CD4-positive, CD25-positive, alpha-beta regulatory T cell (primary cell): ENCODE measurements around the gene UBE2L3. TPM values are rescaled to one million over a fixed set of nuclear protein-coding genes. Genes with fewer than 3 reads are reported as not detected.
A peak's percentile ranks its signal among the peaks of the same experiment; 100 is the strongest.

ENCODE experiments used
- ATAC-seq, 2 donors: fragments of 150-1000 bp; cut with Tn5 transposase; one replicate each; pipeline ENCODE4 v1.10.0; 2021; ENCODE audit warnings: low read depth in 2 of 2, moderate number of reproducible peaks in 2 of 2, moderate library complexity in 1 of 2
- DNase-seq, 3 donors: peaks; one replicate each; pipeline versions ENCODE4 v3.0.0 to v3.0.0-alpha.2; 2012 to 2022; ENCODE audit warnings: mixed read lengths in 1 of 3
- H3K27ac ChIP-seq: one replicate; pipeline ENCODE4 v1.7.0; 2013; ENCODE audit warnings: mild to moderate bottlenecking, low read length; ENCODE audit not compliant: insufficient read depth, poor library complexity, severe bottlenecking
- H3K27me3 ChIP-seq: one replicate; pipeline ENCODE4 v1.7.0; 2013; ENCODE audit warnings: low read length; ENCODE audit not compliant: control insufficient read depth, insufficient read depth
- H3K36me3 ChIP-seq: one replicate; pipeline ENCODE4 v1.7.0; 2013; ENCODE audit warnings: mild to moderate bottlenecking, low read length, moderate library complexity; ENCODE audit not compliant: control insufficient read depth, insufficient read depth
- H3K4me1 ChIP-seq: 2 replicates; pipeline ENCODE4 v1.7.0; 2013; ENCODE audit warnings: mild to moderate bottlenecking, low read length; ENCODE audit not compliant: insufficient read depth, control insufficient read depth, poor library complexity, severe bottlenecking
- H3K4me3 ChIP-seq: one replicate; pipeline ENCODE4 v1.7.0; 2013; ENCODE audit warnings: low read depth, mild to moderate bottlenecking, low read length, moderate library complexity
- H3K9me3 ChIP-seq, 2 experiments: 1 replicate in 1 of 2; 2 replicates in 1 of 2; pipeline ENCODE4 v1.7.0; 2013; ENCODE audit warnings: low read length in 2 of 2, mild to moderate bottlenecking in 1 of 2, moderate library complexity in 1 of 2; ENCODE audit not compliant: control insufficient read depth in 2 of 2
- H3K27ac Mint-ChIP-seq, 3 donors: one replicate each; pipeline ENCODE4 v1.8.0; 2020 to 2022; ENCODE audit warnings: mild to moderate bottlenecking in 3 of 3, mixed read lengths in 3 of 3, moderate library complexity in 2 of 3
- H3K27me3 Mint-ChIP-seq: one replicate; pipeline ENCODE4 v1.8.0; 2022; ENCODE audit warnings: mild to moderate bottlenecking, mixed read lengths
- H3K36me3 Mint-ChIP-seq: one replicate; pipeline ENCODE4 v1.8.0; 2020; ENCODE audit warnings: mixed read lengths
- H3K4me1 Mint-ChIP-seq, 4 donors: one replicate each; pipeline ENCODE4 v1.8.0; 2020 to 2022; ENCODE audit warnings: mixed read lengths in 4 of 4, mild to moderate bottlenecking in 1 of 4
- H3K4me3 Mint-ChIP-seq, 4 donors: one replicate each; pipeline ENCODE4 v1.8.0; 2020 to 2022; ENCODE audit warnings: mild to moderate bottlenecking in 4 of 4, mixed read lengths in 4 of 4, moderate library complexity in 3 of 4
- H3K9me3 Mint-ChIP-seq, 7 donors: one replicate each; pipeline ENCODE4 v1.8.0; 2020 to 2022; ENCODE audit warnings: mixed read lengths in 7 of 7, mild to moderate bottlenecking in 3 of 7, moderate library complexity in 2 of 7
- polyA plus RNA-seq, 4 donors: library from polyadenylated mRNA; unstranded; fragments of 300-500 nt; fragmentation: Illumina TruSeq; gene quantifications; one replicate each; pipeline ENCODE4 v1.2.3, GENCODE V29; 2021
- total RNA-seq: library from RNA; stranded (reverse); gene quantifications from one replicate; pipeline ENCODE4 v1.2.3, GENCODE V29; 2022

UBE2L3 gene
- total and polyA plus RNA-seq, 5 donors from 2014 or later, result 33.7 to 124 (median 104) TPM

DNA sequence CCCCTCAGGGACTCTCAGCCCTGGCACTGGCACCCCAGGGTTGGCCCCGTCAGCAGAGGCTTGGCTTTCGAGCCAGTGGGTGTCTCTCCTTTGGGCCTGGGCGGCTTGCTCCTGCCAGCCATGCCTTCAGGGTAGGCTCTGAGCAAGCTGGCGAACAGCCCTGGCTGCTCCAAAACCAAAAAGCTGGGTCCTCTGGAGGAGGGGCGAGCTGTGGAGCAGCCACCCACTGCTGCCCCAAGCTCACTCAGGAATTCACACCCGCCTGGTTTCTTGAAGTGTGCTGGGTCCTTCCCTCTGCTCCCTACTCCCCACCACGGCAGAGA lies 56.1 kb downstream of the UBE2L3 start:
- no peak overlapping the region for H3K27ac ChIP-seq
- peaks cover 20% of the 10 kb centered on the region for H3K4me1 ChIP-seq
- Mint-ChIP-seq H3K36me3 (peaks cover 13% of the 10 kb centered on the region), H3K27ac (no peak overlapping the region), H3K4me1 (peaks cover 9 to 53% (median 34%) of the 10 kb centered on the region in 4 donors), H3K27me3 (no peaks in the 10 kb centered on the region), H3K9me3 (no peaks in the 10 kb centered on the region), H3K4me3 (peak overlapping the region in 1 of 4 donors; percentile 15)
- no peaks in the 10 kb centered on the region for H3K9me3 ChIP-seq
- ATAC-seq (no peak), DNase-seq (no peak)
- no peaks in the 10 kb centered on the region for H3K27me3 ChIP-seq
- peaks cover 55% of the 10 kb centered on the region for H3K36me3 ChIP-seq
- no peak overlapping the region for H3K4me3 ChIP-seq

DNA sequence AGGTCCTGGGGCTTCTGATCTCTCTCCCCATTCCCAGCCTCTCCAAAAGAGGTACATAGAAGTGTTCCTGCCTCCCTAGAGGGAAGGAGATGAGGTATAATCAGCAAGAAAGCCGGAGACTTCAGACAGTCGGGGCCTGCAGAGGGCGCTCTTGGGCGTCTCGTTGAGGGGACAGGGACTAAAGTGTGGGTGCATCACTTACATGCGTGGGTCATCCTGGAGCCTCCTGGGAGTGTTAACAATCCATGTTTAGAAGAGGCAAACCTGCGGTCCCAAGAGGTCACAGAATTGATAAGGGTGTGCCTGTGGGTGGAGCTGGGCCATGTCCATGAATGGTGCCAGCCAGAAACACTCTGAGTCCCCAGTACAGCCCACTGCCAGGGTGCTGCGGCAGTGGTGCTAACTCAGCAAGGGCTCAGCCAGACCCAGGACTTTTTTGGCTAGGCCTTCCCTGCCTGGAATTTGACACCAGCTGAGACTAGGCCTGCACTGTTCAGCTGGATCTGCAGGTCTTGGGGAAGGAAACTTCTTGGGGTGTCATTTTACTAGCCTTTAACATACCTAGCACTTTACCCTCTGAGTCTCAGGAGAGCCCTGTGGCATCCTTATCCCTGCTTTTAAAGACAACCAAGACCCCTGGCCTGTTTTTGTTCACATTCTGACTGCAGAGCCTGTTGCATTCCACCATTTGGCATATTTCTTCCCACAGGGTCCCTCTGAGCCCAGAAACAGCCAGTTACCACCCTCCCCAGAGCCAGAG lies 56.8 kb downstream of the UBE2L3 start:
- no peak for ATAC-seq

DNA sequence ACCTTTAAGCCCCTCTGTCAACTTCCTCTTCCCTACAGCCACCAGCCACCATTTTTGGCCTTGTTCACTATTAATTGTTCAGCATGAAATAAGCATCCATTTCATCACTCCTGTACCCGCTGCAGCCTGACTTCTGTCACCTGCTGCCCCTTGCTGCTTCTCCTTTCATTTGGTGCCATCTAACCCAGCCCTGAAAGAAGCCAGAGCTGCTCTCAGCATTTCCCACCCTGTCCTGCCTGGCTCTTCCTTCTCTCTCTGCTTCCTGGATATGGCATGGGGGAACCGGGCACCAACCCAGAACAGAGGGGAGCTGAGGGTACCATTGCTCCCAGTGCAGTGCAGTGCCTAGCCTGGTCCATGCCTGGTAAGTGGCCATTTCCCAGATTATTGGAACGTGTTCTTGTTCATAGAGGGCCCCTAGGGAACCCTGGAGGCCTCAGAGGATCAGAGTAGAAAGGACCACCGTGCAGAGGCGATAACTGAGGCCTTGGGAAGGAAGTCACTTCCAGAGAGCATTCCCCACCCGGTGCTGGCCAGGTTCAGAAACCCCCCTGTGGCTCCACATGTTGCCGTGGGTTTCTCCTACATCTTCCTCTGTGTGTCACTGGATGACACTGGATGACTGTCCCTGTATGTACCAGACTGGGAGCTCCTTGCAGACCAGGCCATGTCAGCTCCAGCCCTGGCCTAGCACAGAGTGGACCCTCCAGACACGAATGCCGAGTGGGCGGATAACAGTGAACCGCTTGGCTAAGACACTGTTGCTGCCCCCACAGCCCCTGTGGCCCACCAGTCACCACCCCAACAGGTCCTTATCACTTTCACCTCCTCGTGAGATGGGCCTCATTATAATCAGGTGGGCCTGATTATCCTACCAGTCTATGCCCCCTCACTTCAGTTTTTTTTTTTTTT lies 57.6 kb downstream of the UBE2L3 start:
- DNase-seq, result no peak
- no peak overlapping the region for H3K4me3 ChIP-seq
- peaks cover 51% of the 10 kb centered on the region for H3K36me3 ChIP-seq
- H3K27ac Mint-ChIP-seq, result peak overlapping the region in 2 of 3 donors; percentile 67 to 87
- H3K27ac ChIP-seq, result no peak overlapping the region
- H3K27me3 Mint-ChIP-seq, result no peaks in the 10 kb centered on the region
- peaks cover 16% of the 10 kb centered on the region for H3K36me3 Mint-ChIP-seq
- H3K27me3 ChIP-seq, result no peaks in the 10 kb centered on the region
- no peaks in the 10 kb centered on the region for H3K9me3 Mint-ChIP-seq
- peaks cover 9 to 56% (median 32%) of the 10 kb centered on the region in 4 donors for H3K4me1 Mint-ChIP-seq
- no peak for ATAC-seq
- peak overlapping the region in 2 of 4 donors; percentile 19 to 25 for H3K4me3 Mint-ChIP-seq
- H3K4me1 ChIP-seq, result peaks cover 27% of the 10 kb centered on the region
- H3K9me3 ChIP-seq, result no peaks in the 10 kb centered on the region

More for the DNA sequence above, 56.8 kb downstream of the UBE2L3 start:
- Histone ChIP-seq H3K4me1 (peaks cover 26% of the 10 kb centered on the region), H3K9me3 (no peaks in the 10 kb centered on the region), H3K27ac (no peak overlapping the region), H3K27me3 (no peaks in the 10 kb centered on the region), H3K36me3 (peaks cover 51% of the 10 kb centered on the region), H3K4me3 (no peak overlapping the region)
- peaks cover 15% of the 10 kb centered on the region for H3K36me3 Mint-ChIP-seq
- no peaks in the 10 kb centered on the region for H3K27me3 Mint-ChIP-seq
- no peaks in the 10 kb centered on the region for H3K9me3 Mint-ChIP-seq
- peak overlapping the region in 3 of 4 donors; percentile 25 to 45 (median 27) for H3K4me3 Mint-ChIP-seq
- DNase-seq, result peak in 2 of 3 donors; percentile 18 to 25
- peak overlapping the region in 1 of 3 donors; percentile 67 for H3K27ac Mint-ChIP-seq
- H3K4me1 Mint-ChIP-seq, result peaks cover 9 to 54% (median 34%) of the 10 kb centered on the region in 4 donors

DNA sequence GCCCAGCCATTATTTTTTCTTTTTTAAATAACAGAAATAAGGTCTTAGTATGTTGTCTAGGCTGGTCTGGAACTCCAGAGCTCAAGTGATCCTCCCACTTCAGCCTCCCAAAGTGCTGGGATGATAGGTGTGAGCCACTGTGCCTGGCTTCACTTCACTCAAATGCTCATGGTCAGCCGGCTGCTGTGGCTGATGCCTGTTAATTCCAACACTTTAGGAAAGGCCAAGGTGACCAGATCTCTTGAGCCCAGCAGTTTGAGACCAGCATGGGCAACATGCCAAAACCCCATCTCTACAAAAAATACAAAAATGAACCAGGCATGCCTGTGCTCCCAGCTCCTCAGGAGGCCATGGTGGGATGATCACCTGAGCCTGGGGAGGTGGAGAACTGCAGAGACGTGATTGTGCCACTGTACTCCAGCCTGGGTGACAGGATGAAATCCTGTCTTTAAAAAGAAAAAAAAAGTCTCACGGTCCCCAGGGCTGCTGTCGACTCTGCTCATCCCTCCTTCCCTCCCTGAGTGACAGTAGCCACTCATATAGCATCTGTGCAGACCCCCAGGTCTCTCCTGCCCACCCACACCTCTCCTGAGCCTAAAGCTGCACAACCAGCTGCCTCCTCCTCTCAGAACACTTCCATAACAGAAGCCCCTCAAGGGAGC lies 58.7 kb downstream of the UBE2L3 start:
- peak overlapping the region in 1 of 3 donors; percentile 59 for H3K27ac Mint-ChIP-seq
- H3K36me3 Mint-ChIP-seq, result peaks cover 16% of the 10 kb centered on the region
- H3K4me1 Mint-ChIP-seq, result peaks cover 17 to 57% (median 33%) of the 10 kb centered on the region in 4 donors
- peaks cover 30% of the 10 kb centered on the region for H3K4me1 ChIP-seq
- no peaks in the 10 kb centered on the region for H3K9me3 Mint-ChIP-seq
- DNase-seq, result no peak
- no peak overlapping the region for H3K27ac ChIP-seq
- H3K27me3 ChIP-seq, result no peaks in the 10 kb centered on the region
- no peaks in the 10 kb centered on the region for H3K27me3 Mint-ChIP-seq
- H3K36me3 ChIP-seq, result peaks cover 42% of the 10 kb centered on the region
- H3K9me3 ChIP-seq, result no peaks in the 10 kb centered on the region
- no peak overlapping the region for H3K4me3 ChIP-seq
- H3K4me3 Mint-ChIP-seq, result peak overlapping the region in 3 of 4 donors; percentile 66 to 95 (median 73)
- no peak for ATAC-seq

DNA sequence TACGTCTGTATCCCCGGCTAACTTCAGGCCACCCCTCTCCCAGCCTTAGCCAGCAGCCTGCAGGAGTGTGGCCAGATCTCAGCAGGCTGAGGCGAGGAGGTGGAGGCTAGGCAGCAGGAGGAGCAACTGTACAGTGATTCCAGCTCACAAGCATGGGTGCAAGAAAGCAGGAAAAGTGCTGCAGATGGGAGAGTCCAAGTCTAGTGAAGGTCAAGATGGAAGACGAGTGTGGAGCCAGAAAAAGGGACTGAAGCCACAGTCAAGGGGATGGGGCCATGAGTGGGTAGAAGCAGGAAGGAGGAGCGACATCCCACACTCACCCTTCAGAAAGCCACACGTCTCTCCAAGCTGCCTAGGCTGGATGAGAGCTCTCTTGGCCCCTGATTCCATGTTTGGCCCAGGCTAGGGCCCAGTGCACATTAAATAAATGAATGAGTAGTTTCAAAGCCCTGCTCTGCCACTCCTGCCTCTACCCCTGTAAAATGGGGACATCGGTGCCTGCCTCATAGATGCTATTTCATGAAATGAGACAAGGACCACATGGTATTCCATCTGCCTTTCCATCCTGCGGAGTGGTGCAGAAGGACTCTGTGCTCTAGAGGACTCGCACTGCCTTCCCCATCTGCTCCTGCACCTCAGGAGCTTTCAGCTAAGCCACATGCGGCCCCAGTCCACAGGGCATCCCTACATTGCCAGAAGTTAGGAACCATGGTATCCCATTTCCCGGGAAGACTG lies 59.4 kb downstream of the UBE2L3 start:
- Mint-ChIP-seq H3K4me3 (peak overlapping the region; percentile 64 to 95 (median 79)), H3K36me3 (peaks cover 16% of the 10 kb centered on the region), H3K4me1 (peaks cover 17 to 61% (median 33%) of the 10 kb centered on the region in 4 donors), H3K27me3 (no peaks in the 10 kb centered on the region), H3K27ac (peak overlapping the region in 2 of 3 donors; percentile 59 to 83), H3K9me3 (no peaks in the 10 kb centered on the region)
- ATAC-seq, result no peak
- H3K27ac ChIP-seq, result no peak overlapping the region
- H3K4me3 ChIP-seq, result no peak overlapping the region
- peaks cover 30% of the 10 kb centered on the region for H3K4me1 ChIP-seq
- H3K27me3 ChIP-seq, result no peaks in the 10 kb centered on the region
- no peak for DNase-seq
- H3K36me3 ChIP-seq, result peaks cover 41% of the 10 kb centered on the region
- no peaks in the 10 kb centered on the region for H3K9me3 ChIP-seq

DNA sequence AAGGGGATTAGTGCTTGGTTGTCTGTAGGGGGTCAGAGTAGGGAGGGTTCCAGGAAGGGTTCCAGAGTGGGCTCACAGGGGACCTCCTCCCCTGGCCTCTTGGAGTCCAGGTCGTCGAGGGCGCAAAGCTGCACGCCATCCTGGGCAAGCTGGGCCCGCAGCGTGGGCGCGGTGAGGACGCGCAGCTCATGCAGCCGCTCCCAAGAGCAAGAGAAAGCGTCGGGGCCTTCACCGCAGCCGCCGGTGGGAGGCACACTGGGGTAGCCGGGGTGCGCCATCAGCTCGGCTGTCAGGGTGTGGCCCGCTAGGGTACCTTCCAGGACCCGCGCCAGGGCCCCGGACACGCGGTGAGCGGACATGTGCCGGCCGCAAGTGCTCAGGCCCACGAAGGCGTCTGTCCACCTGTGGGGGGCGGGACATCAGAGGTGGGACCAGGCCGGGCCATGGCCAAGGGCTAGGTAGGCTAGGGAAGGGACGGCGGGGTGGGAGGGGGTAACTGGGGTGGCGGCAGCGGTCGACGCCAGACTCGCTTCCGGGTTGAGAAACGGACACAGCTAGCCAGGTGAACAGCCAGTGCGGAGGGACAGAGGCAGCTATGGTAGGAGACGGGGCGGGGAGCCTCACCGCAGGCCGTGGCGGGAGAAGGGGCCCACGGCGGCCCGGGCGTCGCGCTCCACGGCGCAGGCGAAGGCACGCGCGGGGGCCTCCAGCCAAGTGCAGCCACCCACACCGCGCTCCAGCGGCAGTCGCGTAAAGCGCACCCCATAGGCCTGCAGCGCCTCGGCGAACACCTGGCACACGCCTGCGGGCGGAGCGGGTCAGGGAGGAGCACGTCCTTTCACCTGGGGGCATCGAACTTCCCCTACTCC lies 61.1 kb downstream of the UBE2L3 start:
- DNase-seq (no peak), ATAC-seq (no peak)
- no peaks in the 10 kb centered on the region for H3K27me3 Mint-ChIP-seq
- H3K4me1 Mint-ChIP-seq, result peaks cover 8 to 66% (median 34%) of the 10 kb centered on the region in 4 donors
- H3K27ac Mint-ChIP-seq, result peak overlapping the region in 2 of 3 donors; percentile 91 to 94
- Histone ChIP-seq H3K9me3 (no peaks in the 10 kb centered on the region), H3K27me3 (no peaks in the 10 kb centered on the region), H3K27ac (peak overlapping the region; percentile 93), H3K4me1 (peaks cover 30% of the 10 kb centered on the region), H3K36me3 (peaks cover 25% of the 10 kb centered on the region), H3K4me3 (no peak overlapping the region)
- peaks cover 16% of the 10 kb centered on the region for H3K36me3 Mint-ChIP-seq
- H3K9me3 Mint-ChIP-seq, result no peaks in the 10 kb centered on the region
- H3K4me3 Mint-ChIP-seq, result peak overlapping the region; percentile 93 to 97 (median 94)
